GM18511 (cell line): Measurements from ENCODE around the gene BEST4.
"Not testable (repeated sequence)": the region's sequence is repeated elsewhere in the genome, so short reads cannot be mapped to it uniquely, and the experiment has no call there.

Experiments
- ATAC-seq: cut with Tn5 transposase; IDR thresholded peaks from one replicate; pipeline ENCODE4 v1.9.1; 2021; ENCODE audit warnings: mild to moderate bottlenecking, moderate library complexity; ENCODE audit not compliant: unreplicated experiment

Gene BEST4

DNA sequence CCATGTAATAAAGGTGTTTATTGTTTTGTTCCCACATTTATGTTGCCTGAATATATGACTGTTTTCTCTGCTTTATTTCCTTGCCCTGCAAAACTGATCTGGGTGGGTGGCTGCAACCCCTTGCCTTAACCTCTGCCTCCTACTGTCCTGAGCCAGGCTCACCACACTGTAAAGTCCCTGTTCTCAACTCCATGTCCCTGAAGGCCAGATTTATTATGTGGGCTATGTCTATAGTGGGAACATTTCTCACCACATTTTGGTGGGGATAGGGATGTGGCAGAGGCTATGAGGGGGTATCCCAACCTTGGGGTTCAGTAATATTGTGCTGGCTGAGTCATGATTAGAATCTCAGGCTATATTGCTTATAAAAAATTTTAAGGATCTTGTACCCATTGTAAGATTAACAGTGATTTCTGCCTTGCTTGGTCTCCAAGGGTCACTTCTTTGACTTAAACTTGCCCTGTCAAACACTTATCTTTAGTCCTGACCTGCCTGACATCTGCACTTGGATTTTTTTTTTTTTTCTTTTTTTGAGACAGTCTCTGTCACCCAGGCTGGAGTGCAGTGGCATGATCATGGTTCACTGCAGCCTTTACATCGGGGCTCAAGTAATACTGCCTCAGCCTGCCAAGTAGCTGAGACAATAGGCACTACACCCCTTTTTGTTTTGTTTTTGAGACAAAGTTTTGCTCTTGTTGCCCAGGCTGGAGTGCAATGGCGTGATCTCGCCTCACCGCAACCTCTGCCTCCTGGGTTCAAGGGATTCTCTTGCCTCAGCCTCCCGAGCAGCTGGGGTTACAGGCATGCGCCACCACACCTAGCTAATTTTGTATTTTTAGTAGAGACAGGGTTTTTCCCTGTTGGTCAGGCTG is 9.0 kb downstream of the BEST4 start:
- ATAC-seq: no peak

DNA sequence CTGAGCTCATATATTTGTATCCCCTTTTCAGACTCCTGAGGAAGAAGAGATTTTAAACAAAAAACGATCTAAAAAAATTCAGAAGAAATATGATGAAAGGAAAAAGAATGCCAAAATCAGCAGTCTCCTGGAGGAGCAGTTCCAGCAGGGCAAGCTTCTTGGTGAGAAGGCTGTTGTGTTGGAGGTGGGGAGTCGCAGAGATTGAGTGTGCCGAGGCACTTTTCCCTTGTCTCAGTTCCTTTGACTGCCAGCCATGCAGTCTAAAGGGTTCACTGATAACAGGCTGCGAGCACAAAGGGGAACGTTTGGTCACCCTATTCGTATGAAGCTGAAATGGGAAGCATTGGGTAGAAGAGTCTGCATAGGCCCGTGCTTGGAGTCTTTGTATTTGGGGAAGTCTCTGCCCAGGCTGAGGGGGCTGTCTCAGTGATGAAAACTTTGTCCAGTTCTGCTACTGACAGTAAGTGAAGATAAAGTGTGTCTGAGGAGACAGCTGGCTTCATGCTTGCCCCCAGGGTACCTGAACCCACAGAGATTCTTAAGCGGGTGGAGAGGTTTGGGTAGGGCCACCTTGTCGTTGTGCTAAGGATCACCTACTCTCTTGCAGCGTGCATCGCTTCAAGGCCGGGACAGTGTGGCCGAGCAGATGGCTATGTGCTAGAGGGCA is 9.9 kb downstream of the BEST4 start:
- no peak for ATAC-seq

DNA sequence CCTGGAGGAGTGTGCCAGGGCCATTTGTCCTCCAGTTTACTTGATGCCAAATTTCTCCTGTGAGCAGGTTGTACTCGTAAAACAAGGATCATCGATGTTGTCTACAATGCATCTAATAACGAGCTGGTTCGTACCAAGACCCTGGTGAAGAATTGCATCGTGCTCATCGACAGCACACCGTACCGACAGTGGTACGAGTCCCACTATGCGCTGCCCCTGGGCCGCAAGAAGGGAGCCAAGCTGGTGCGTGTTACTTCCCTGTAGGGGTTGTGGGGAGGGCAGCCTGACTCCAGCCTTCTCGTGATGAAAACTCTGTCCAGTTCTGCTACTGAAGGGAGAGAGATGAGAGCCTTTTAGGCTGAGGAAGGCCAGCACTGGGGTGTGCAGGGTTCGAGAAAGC is 10.4 kb downstream of the BEST4 start:
- no peak for ATAC-seq

DNA sequence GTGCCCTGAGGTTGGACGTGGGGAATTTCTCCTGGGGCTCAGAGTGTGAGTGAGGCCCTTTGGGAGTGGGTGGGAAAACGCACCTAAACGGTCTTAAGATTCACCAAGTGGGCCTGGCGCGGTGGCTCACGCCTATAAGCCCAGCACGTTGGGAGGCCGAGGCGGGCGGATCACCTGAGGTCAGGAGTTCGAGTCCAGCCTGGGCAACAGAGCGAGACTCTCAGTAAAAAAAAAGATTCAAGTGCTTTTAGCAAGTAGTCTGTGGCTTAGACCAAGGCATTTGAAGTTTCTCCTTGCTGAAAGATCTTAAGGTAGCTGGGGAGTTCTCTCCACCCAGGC is 11.3 kb downstream of the BEST4 start:
- no peak for ATAC-seq

DNA sequence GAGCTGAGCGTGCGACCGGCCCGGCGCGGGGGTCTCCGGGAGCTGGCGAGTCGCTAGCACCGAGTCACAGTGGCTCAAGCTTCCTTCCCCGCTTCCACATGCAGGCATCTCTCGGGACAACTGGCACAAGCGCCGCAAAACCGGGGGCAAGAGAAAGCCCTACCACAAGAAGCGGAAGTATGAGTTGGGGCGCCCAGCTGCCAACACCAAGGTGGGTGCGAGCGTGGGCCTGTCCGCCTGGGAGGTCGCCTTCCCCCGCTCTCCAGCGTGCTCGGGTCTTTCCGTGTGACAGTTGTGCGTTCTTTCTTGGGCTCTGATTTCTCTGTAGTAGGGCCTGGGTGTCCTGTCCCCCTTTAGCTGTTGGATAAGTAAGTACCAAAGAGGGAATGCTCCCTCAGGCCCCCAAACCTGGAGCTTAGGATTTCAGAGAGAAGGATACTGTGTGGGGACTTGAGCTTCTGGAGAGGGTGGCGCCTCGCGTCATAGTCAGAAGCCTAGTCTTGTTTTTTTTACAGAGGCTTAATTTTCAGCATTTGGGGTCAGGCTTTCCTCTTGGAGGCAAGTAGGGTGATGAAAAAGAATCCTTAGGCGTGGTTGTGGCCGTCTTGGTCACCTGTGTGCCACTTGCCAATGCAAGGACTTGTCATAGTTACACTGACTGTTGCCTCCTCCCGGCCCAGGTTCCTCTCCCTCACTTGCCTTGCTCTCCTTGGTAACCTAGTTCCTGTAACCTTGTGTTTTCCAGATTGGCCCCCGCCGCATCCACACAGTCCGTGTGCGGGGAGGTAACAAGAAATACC is 11.8 kb downstream of the BEST4 start:
- ATAC-seq: peak; percentile 26

DNA sequence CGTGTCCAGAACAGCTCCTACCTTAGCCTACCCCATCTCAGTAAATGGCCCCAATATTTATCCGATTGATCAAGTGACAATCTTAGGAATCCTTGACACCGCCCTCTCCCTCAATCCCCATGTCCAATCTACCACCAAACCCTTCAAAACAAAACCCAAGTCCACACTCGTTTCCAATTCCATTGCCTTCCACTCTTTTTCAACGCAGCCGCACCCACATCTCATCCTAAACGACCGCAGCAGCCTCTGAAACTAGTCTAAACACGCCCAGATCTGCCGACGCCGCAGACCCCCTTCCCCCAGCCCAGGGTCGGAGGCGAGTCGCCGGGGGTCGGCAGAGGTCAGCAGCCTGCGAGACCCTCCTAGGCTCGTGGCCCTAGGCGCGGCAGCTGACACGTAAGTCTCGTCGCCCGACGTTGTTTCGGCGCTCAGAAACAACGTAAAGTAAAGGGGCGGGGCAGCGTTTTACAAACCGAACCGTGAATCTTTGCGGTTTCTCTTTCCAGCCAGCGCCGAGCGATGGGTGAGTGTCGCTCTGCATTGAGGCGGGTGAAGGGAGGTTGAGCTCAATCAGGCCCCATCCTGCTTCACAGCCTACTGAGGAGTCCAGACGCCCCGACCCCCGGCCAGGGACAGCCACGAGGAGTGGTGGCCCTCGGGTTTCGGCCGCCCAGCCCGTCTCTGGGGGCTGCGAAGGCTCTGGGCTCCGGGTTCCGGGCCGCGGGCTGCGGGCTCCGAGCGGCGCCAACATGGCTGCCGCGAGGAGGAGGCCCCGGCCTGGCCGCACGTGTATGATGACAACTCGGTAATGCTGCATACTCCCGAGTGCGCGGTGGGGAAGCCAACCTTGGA is 12.7 kb downstream of the BEST4 start, which contains the start of gene RPS8:
RPS8 (plus strand) TSS at position 463 of the 852 bp plus-strand sequence; CDS start at position 520, 57 bp downstream.
- ATAC-seq: peak; percentile 85

DNA sequence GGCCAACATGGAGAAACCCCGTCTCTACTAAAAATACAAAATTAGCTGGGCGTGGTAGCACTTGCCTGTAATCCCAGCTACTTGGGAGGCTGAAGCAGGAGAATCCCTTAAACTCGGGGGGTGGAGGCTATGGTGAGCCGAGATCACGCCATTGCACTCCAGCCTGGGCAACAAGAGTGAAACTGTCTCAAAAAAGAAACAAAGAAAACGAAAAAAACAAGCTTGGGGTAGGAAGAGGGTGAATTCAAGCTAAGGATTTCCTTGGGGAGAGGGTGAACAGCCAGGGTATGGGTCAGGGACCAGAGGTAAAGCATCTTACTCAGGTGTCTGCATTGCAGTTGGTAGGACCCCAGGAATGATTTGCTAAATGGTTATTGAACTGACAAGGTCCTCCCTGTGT is 21.5 kb downstream of the BEST4 start:
- not testable (repeated sequence) for ATAC-seq

DNA sequence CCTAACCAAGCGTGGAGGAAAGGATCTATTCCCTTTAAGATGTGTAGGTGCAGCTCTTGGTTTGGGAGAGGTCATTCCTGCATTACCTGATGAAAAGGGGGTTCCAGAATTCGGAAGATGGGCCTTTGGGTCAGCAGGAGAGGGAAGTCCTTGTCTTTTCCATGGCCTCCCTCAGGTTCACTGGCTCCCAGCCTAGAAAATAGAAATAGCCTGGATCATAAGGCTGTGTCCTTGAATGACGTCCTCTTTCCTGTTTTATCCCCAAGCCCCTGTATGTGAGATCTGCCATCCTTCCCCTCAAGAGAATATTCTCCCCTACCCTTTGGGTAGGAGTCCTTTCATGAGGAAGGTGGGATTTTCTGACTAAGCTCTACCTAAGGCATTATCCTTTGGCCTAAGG is 27.1 kb downstream of the BEST4 start:
- no peak for ATAC-seq

DNA sequence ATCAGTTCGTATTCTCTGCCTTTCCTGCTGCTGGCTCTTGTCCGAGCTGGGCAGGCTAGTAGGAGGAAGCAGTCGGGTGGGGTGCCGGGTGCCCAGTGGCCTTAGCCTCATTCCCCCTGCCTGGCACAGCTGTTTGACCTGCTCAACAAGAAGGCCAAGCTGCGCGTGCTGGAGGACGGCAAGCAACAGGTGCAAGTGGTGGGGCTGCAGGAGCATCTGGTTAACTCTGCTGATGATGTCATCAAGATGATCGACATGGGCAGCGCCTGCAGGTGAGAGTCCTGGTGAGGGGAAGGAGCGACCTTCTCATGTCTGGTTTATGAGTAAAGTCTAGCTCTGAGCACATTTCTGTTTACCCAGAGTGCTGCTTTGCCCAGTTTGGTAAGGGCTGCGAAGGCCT is 28.9 kb downstream of the BEST4 start:
- ATAC-seq: no peak

DNA sequence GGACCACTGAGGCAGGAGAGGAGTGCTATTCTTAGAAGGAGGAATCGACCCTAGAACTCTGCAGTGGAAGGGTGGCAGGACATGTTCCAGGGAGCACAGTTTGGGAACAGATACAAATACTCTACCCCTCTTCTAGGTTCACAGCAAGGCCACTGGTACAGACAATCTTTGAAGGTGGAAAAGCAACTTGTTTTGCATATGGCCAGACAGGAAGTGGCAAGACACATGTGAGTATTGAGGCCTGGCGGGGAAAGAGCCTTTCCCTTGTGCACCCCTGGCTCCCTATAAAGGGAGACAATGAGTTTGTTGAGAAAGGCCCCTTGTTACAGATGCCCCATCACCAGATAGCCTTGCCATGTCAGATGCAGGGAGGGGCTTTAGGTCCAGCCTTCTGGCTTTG is 30.6 kb downstream of the BEST4 start:
- no peak for ATAC-seq

DNA sequence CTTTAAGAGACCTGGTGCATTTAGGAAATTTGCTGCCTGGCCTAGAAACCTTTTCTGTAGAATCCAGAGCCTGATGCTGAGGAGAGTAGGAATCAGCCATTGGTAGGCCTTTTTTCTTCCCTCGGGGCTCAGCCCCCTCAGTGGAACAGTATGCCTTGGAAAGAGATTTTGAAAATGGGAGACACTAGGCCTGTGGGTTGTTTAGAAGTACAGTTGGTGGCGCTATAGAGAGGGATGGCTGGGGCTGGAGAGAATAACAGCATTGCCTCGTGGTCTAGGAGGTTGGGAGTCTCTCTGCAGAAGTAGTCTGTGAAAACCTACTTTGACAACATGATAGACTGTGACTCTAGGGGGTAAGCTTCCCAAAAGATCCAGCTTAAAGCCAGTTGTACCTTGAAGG is 40.1 kb downstream of the BEST4 start:
- no peak for ATAC-seq

DNA sequence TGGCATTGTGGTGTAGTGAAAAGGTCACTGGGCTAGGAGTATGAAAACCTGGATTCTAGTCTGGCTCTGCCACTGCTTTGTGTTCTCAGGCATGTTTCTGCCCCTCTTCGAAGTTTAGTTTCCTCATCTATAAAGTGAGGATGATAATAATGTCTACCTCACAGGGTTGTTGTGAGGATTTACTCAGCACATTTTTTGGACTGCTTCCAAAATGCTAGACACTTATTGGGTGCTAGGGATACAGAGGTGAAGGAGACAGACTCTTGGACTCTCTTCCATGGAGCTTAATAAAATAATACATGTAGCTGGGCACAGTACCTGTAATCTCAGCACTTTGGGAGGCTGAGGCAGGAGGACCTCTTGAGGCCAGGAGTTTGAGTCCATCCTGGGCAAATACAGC is 44.8 kb downstream of the BEST4 start:
- no peak for ATAC-seq

DNA sequence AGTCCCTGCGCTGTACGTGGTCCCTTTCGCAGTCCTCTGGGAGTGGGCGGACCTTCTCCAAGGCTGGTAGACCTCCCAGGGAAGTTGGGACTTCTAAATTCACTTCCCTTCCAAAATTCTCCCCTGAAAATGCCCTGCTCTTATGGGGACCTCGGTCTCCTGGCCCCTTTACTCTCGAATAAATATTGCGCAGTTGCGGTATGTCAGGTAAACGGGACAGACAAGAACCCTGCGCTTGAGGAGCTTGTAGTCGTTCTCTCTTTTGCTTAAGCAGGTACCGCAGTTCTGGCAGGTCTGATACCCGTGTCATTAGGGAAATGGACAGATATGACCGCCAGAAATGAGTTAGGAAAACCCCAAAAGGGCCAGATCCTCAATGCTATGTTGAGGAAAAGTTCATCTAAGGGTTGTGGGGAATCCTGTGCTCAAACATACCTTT is 47.8 kb downstream of the BEST4 start:
- no peak for ATAC-seq

DNA sequence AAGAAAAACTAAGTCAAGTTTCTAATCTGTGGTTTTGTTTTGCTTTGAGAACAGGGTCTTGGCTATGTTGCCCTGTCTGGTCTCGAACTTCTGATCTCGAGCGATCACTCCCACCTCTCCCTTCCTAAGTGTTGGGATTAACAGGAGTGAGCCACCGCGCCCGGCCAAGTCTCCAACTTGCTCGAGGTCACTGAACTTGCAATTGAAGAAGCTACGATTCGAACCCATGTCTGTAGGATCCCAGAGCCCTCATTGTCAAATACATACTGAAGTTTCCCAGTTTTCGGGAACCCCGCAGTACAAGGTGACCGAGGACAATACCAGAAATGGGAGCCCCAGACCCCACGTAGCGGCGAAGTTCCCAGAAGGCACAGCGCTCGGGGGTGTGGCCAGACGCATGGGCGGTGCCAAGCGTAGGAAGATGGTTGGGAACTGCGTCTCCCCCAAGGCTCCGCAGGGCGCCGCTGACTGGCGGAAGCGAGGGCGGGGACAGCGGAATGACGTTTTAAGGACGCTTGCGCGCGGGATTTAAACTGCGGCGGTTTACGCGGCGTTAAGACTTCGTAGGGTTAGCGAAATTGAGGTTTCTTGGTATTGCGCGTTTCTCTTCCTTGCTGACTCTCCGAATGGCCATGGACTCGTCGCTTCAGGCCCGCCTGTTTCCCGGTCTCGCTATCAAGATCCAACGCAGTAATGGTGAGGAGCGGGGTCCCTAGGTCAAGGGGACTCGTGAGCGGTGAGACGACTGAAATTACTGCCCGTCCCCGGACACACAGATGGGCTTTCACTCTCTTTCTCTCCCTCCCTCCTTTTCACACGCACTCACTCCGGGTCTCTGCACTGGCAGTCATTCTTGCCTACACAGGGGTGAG is 48.4 kb downstream of the BEST4 start, which contains the start of gene KIF2C:
KIF2C (plus strand) TSS at position 531 of the 872 bp plus-strand sequence; CDS start at position 627, 96 bp downstream.
- ATAC-seq: peak; percentile 99

DNA sequence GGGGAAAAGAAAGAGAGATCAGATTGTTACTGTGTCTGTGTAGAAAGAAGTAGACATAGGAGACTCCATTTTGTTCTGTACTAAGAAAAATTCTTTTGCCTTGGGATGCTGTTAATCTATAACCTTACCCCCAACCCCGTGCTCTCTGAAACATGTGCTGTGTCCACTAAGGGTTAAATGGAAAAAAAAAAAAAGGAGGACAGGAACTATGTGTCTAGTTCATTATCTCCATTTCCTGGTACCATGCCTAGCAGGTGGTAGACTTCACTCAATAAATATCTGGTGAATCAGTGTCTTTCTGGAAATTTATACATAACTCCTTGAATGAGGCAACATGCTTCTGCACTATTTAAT is 49.0 kb downstream of the BEST4 start:
- not testable (repeated sequence) for ATAC-seq

DNA sequence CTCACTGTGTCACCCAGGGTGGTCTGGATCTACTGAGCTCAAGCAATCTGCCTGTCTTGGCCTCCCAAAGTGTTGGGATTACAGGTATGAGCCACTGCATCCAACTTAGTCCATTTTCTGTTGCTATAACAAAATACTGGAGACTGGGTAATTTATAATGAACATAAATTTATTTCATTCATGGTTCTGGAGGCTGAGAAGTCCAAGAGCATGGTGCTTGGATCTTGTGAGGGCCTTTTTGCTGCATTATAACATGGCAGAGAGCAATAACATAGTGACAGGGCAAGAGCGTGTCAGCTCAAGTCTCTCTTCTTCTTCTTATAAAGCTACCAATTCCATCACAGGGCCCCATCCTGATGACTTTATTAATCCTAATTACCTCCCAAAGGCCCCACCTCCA is 52.0 kb downstream of the BEST4 start:
- ATAC-seq: no peak

DNA sequence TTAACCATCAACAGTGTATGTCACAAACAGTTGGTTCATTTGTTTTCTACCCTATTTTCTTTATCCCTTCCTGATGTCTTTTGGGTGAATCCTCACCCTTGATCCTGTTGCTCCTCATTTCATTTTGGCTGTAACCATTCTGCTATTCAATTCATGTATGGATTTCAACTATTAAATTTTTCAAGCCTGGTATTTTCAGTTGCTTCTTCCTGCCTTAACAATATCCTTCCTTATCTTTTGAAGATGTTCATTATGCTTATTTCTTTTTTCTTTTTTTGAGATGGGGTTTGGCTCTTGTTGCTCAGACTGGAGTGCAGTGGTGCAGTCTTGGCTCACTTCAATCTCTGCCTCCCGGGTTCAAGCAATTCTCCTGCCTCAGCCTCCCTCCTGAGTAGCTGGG is 54.2 kb downstream of the BEST4 start:
- ATAC-seq: no peak
